ENCODE results near the gene LDAH.

Gene LDAH

GRCh38 chr2:20706786-20707185 lies 116.1 kb downstream of the LDAH start:
- no peak for ATAC-seq
- TF ChIP-seq GLIS3 (CRISPR knock-in tag; IDR thresholded peaks at IDR 0.05) = no peak
- TF ChIP-seq BACH2 (CRISPR knock-in tag; IDR thresholded peaks at IDR 0.05; ENCODE audit: borderline replicate concordance) = no peak
- no peak for TF ChIP-seq ARNTL (CRISPR knock-in tag; IDR thresholded peaks at IDR 0.05; ENCODE audit: borderline replicate concordance, low read depth)
- TF ChIP-seq, protein P1, sequence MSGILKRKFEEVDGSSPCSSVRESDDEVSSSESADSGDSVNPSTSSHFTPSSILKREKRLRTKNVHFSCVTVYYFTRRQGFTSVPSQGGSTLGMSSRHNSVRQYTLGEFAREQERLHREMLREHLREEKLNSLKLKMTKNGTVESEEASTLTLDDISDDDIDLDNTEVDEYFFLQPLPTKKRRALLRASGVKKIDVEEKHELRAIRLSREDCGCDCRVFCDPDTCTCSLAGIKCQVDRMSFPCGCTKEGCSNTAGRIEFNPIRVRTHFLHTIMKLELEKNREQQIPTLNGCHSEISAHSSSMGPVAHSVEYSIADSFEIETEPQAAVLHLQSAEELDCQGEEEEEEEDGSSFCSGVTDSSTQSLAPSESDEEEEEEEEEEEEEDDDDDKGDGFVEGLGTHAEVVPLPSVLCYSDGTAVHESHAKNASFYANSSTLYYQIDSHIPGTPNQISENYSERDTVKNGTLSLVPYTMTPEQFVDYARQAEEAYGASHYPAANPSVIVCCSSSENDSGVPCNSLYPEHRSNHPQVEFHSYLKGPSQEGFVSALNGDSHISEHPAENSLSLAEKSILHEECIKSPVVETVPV (CRISPR knock-in tag; IDR thresholded peaks at IDR 0.05) = no peak
- TF ChIP-seq CSDC2 (CRISPR knock-in tag; IDR thresholded peaks at IDR 0.05) = no peak
- no peak for TF ChIP-seq PPARA (CRISPR knock-in tag; IDR thresholded peaks at IDR 0.05; ENCODE audit: borderline replicate concordance)
- TF ChIP-seq, protein P2, sequence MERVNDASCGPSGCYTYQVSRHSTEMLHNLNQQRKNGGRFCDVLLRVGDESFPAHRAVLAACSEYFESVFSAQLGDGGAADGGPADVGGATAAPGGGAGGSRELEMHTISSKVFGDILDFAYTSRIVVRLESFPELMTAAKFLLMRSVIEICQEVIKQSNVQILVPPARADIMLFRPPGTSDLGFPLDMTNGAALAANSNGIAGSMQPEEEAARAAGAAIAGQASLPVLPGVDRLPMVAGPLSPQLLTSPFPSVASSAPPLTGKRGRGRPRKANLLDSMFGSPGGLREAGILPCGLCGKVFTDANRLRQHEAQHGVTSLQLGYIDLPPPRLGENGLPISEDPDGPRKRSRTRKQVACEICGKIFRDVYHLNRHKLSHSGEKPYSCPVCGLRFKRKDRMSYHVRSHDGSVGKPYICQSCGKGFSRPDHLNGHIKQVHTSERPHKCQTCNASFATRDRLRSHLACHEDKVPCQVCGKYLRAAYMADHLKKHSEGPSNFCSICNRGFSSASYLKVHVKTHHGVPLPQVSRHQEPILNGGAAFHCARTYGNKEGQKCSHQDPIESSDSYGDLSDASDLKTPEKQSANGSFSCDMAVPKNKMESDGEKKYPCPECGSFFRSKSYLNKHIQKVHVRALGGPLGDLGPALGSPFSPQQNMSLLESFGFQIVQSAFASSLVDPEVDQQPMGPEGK (CRISPR knock-in tag; IDR thresholded peaks at IDR 0.05; ENCODE audit: borderline replicate concordance) = no peak
- no peak for TF ChIP-seq SNAI2 (CRISPR knock-in tag; IDR thresholded peaks at IDR 0.05)
- TF ChIP-seq OSR1 (CRISPR knock-in tag; IDR thresholded peaks at IDR 0.05) = no peak
- no peak for TF ChIP-seq ZC3H10 (CRISPR knock-in tag; IDR thresholded peaks at IDR 0.05)
- TF ChIP-seq TCF4 (CRISPR knock-in tag; IDR thresholded peaks at IDR 0.05; ENCODE audit: borderline replicate concordance) = no peak
- no peak for TF ChIP-seq ZFP3 (CRISPR knock-in tag; IDR thresholded peaks at IDR 0.05)

- TF ChIP-seq ISL1 (CRISPR knock-in tag; IDR thresholded peaks at IDR 0.05) (no peak), ZNF8 (CRISPR knock-in tag; IDR thresholded peaks at IDR 0.05) (no peak), OSR1 (CRISPR knock-in tag; IDR thresholded peaks at IDR 0.05) (no peak), TCF4 (CRISPR knock-in tag; IDR thresholded peaks at IDR 0.05; ENCODE audit: borderline replicate concordance) (no peak), BACH2 (CRISPR knock-in tag; IDR thresholded peaks at IDR 0.05; ENCODE audit: borderline replicate concordance) (no peak), ESRRG (CRISPR knock-in tag; IDR thresholded peaks at IDR 0.05) (no peak), PPARA (CRISPR knock-in tag; IDR thresholded peaks at IDR 0.05; ENCODE audit: borderline replicate concordance) (no peak), ZFP3 (CRISPR knock-in tag; IDR thresholded peaks at IDR 0.05) (no peak), SNAI2 (CRISPR knock-in tag; IDR thresholded peaks at IDR 0.05) (no peak), TOX (CRISPR knock-in tag; IDR thresholded peaks at IDR 0.05; ENCODE audit: borderline replicate concordance) (no peak), ZNF565 (CRISPR knock-in tag; conservative IDR thresholded peaks at IDR 0.05; ENCODE audit: low read depth) (no peak), ZFP30 (CRISPR knock-in tag; IDR thresholded peaks at IDR 0.05) (no peak), RARB (CRISPR knock-in tag; IDR thresholded peaks at IDR 0.05) (no peak), CSDC2 (CRISPR knock-in tag; IDR thresholded peaks at IDR 0.05) (no peak)
- TF ChIP-seq, protein P3, sequence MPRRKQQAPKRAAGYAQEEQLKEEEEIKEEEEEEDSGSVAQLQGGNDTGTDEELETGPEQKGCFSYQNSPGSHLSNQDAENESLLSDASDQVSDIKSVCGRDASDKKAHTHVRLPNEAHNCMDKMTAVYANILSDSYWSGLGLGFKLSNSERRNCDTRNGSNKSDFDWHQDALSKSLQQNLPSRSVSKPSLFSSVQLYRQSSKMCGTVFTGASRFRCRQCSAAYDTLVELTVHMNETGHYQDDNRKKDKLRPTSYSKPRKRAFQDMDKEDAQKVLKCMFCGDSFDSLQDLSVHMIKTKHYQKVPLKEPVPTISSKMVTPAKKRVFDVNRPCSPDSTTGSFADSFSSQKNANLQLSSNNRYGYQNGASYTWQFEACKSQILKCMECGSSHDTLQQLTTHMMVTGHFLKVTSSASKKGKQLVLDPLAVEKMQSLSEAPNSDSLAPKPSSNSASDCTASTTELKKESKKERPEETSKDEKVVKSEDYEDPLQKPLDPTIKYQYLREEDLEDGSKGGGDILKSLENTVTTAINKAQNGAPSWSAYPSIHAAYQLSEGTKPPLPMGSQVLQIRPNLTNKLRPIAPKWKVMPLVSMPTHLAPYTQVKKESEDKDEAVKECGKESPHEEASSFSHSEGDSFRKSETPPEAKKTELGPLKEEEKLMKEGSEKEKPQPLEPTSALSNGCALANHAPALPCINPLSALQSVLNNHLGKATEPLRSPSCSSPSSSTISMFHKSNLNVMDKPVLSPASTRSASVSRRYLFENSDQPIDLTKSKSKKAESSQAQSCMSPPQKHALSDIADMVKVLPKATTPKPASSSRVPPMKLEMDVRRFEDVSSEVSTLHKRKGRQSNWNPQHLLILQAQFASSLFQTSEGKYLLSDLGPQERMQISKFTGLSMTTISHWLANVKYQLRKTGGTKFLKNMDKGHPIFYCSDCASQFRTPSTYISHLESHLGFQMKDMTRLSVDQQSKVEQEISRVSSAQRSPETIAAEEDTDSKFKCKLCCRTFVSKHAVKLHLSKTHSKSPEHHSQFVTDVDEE (CRISPR knock-in tag; IDR thresholded peaks at IDR 0.05) = no peak
- TF ChIP-seq, protein P2 (CRISPR knock-in tag; IDR thresholded peaks at IDR 0.05; ENCODE audit: borderline replicate concordance) = no peak
- no peak for ATAC-seq
Observed at GRCh38 chr2:20706217-20706616, 116.7 kb downstream of the LDAH start.

DNA sequence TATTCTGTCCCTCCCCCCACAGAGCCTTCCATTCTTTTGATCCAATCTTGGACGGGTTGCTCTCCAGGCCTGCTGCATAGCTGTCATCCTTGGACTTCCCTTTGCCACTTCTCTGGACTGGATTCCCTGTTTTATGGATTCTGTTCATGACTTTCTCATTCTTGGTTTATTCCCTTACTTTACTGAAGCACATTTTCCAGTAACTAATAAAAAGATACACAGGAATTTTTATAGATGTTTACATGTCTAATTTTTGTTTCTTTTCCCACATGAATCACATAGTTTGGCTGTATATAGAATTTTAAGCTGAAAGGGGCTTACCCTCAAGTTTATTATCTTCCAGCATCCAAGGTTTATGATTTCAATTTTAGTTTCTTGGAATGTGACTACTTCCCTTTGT lies 118.0 kb downstream of the LDAH start:
- no peak for ATAC-seq
- TF ChIP-seq, protein P2 (CRISPR knock-in tag; IDR thresholded peaks at IDR 0.05; ENCODE audit: borderline replicate concordance) = no peak
- TF ChIP-seq POU6F1 (CRISPR knock-in tag; IDR thresholded peaks at IDR 0.05; ENCODE audit: borderline replicate concordance, low read depth) = no peak
- TF ChIP-seq ARNTL (CRISPR knock-in tag; IDR thresholded peaks at IDR 0.05; ENCODE audit: borderline replicate concordance, low read depth) = no peak
- no peak for TF ChIP-seq TOX (CRISPR knock-in tag; IDR thresholded peaks at IDR 0.05; ENCODE audit: borderline replicate concordance)
- TF ChIP-seq OSR1 (CRISPR knock-in tag; IDR thresholded peaks at IDR 0.05) = no peak
- TF ChIP-seq CSDC2 (CRISPR knock-in tag; IDR thresholded peaks at IDR 0.05) = no peak
- TF ChIP-seq ZFP30 (CRISPR knock-in tag; IDR thresholded peaks at IDR 0.05) = no peak
- TF ChIP-seq, protein P4, sequence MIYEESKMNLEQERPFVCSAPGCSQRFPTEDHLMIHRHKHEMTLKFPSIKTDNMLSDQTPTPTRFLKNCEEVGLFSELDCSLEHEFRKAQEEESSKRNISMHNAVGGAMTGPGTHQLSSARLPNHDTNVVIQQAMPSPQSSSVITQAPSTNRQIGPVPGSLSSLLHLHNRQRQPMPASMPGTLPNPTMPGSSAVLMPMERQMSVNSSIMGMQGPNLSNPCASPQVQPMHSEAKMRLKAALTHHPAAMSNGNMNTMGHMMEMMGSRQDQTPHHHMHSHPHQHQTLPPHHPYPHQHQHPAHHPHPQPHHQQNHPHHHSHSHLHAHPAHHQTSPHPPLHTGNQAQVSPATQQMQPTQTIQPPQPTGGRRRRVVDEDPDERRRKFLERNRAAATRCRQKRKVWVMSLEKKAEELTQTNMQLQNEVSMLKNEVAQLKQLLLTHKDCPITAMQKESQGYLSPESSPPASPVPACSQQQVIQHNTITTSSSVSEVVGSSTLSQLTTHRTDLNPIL (CRISPR knock-in tag; IDR thresholded peaks at IDR 0.05; ENCODE audit: low read depth) = no peak
- TF ChIP-seq TCF4 (CRISPR knock-in tag; IDR thresholded peaks at IDR 0.05; ENCODE audit: borderline replicate concordance) = no peak
- no peak for TF ChIP-seq ISL1 (CRISPR knock-in tag; IDR thresholded peaks at IDR 0.05)
- no peak for TF ChIP-seq RARB (CRISPR knock-in tag; IDR thresholded peaks at IDR 0.05)
- TF ChIP-seq ZC3H10 (CRISPR knock-in tag; IDR thresholded peaks at IDR 0.05) = no peak
- TF ChIP-seq ZNF70 (CRISPR knock-in tag; IDR thresholded peaks at IDR 0.05) = no peak
- TF ChIP-seq GLIS3 (CRISPR knock-in tag; IDR thresholded peaks at IDR 0.05) = no peak
- TF ChIP-seq ZFP3 (CRISPR knock-in tag; IDR thresholded peaks at IDR 0.05) = no peak
- TF ChIP-seq ESRRG (CRISPR knock-in tag; IDR thresholded peaks at IDR 0.05) = no peak

All from SK-N-SH treated with all-trans-retinoic acid at 6 μM for 48 hours (cell line).